Measurements from ENCODE around the gene XRCC6. TPM values are rescaled to one million over a fixed set of nuclear protein-coding genes. Genes with fewer than 3 reads are reported as not detected.

XRCC6 gene
- total and polyA plus RNA-seq, 2 experiments from 2014 or later = 250 to 423 TPM

GRCh38 chr22:41700108-41700364, 78.9 kb downstream of the XRCC6 start:
- Histone ChIP-seq H3K4me3 (no peak overlapping the region), H3K27ac (no peak overlapping the region), H3K4me1 (ENCODE audit: low read depth) (peaks cover 5% of the 10 kb centered on the region), H3K36me3 (no peaks in the 10 kb centered on the region), H3K27me3 (no peaks in the 10 kb centered on the region), H3K9me3 (ENCODE audit: low read depth) (no peaks in the 10 kb centered on the region)
- no peak for DNase-seq (ENCODE audit: low read depth in 1 of 2, low spot score in 1 of 2)
- TF ChIP-seq CTCF (IDR thresholded peaks at IDR 0.05; ENCODE audit: low read depth, low read length) = no peak

- H3K27ac ChIP-seq = no peak overlapping the region
- H3K9me3 ChIP-seq (ENCODE audit: low read depth) = no peaks in the 10 kb centered on the region
- H3K4me1 ChIP-seq (ENCODE audit: low read depth) = peaks cover 2% of the 10 kb centered on the region
- H3K4me3 ChIP-seq = no peak overlapping the region
- TF ChIP-seq CTCF (IDR thresholded peaks at IDR 0.05; ENCODE audit: low read depth, low read length) = no peak
- no peaks in the 10 kb centered on the region for H3K27me3 ChIP-seq
- no peak for DNase-seq (ENCODE audit: low read depth in 1 of 2, low spot score in 1 of 2)
- no peaks in the 10 kb centered on the region for H3K36me3 ChIP-seq
Observed at GRCh38 chr22:41702763-41703162, 81.7 kb downstream of the XRCC6 start.

GRCh38 chr22:41709341-41709740, 88.2 kb downstream of the XRCC6 start:
- Histone ChIP-seq H3K4me3 (no peak overlapping the region), H3K4me1 (ENCODE audit: low read depth) (peaks cover 13% of the 10 kb centered on the region), H3K27ac (no peak overlapping the region), H3K9me3 (ENCODE audit: low read depth) (no peaks in the 10 kb centered on the region), H3K27me3 (peaks cover 9% of the 10 kb centered on the region), H3K36me3 (no peaks in the 10 kb centered on the region)
- no peak for DNase-seq (ENCODE audit: low read depth in 1 of 2, low spot score in 1 of 2)
- TF ChIP-seq CTCF (IDR thresholded peaks at IDR 0.05; ENCODE audit: low read depth, low read length) = no peak

- Histone ChIP-seq H3K27ac (no peak overlapping the region), H3K4me3 (no peak overlapping the region), H3K36me3 (no peaks in the 10 kb centered on the region), H3K4me1 (ENCODE audit: low read depth) (peaks cover 13% of the 10 kb centered on the region), H3K27me3 (peaks cover 7% of the 10 kb centered on the region), H3K9me3 (ENCODE audit: low read depth) (no peaks in the 10 kb centered on the region)
- DNase-seq (ENCODE audit: low read depth in 1 of 2, low spot score in 1 of 2) = no peak
- no peak for TF ChIP-seq CTCF (IDR thresholded peaks at IDR 0.05; ENCODE audit: low read depth, low read length)
Observed at GRCh38 chr22:41713004-41713403, 91.9 kb downstream of the XRCC6 start.

Other genes starting within 250 kb of the XRCC6 start
- gene TEF, start 239.4 kb upstream of the XRCC6 start, total RNA-seq = 8.5 and 21.1 TPM in 2 replicates
- 4.0 and 20.4 TPM in 2 replicates for gene TEF, start 239.4 kb upstream of the XRCC6 start, polyA plus RNA-seq
- 32.0 and 42.4 TPM in 2 replicates for gene TOB2, start 174.5 kb upstream of the XRCC6 start, total RNA-seq
- 35.5 and 52.9 TPM in 2 replicates for gene TOB2, start 174.5 kb upstream of the XRCC6 start, polyA plus RNA-seq
- 32.2 and 42.2 TPM in 2 replicates for gene PHF5A, start 152.6 kb upstream of the XRCC6 start, total RNA-seq
- 25.9 and 26.9 TPM in 2 replicates for gene PHF5A, start 152.6 kb upstream of the XRCC6 start, polyA plus RNA-seq
- gene ACO2, start 152.2 kb upstream of the XRCC6 start, total RNA-seq = 183 and 223 TPM in 2 replicates
- 247 and 328 TPM in 2 replicates for gene ACO2, start 152.2 kb upstream of the XRCC6 start, polyA plus RNA-seq
- 11.4 and 12.5 TPM in 2 replicates for gene POLR3H, start 76.8 kb upstream of the XRCC6 start, total RNA-seq
- gene POLR3H, start 76.8 kb upstream of the XRCC6 start, polyA plus RNA-seq = 24.7 and 30.9 TPM in 2 replicates
- gene CSDC2, start 60.3 kb upstream of the XRCC6 start, total RNA-seq = 4.2 and 4.3 TPM in 2 replicates
- gene CSDC2, start 60.3 kb upstream of the XRCC6 start, polyA plus RNA-seq = 5.0 and 5.1 TPM in 2 replicates
- gene PMM1, start 31.5 kb upstream of the XRCC6 start, total RNA-seq = 22.5 and 34.0 TPM in 2 replicates
- 53.7 and 63.6 TPM in 2 replicates for gene PMM1, start 31.5 kb upstream of the XRCC6 start, polyA plus RNA-seq
- 34.2 and 43.2 TPM in 2 replicates for gene DESI1, start 252 bp upstream of the XRCC6 start, total RNA-seq
- gene DESI1, start 252 bp upstream of the XRCC6 start, polyA plus RNA-seq = 27.3 and 27.6 TPM in 2 replicates
- 112 and 149 TPM in 2 replicates for gene SNU13, start 67.6 kb downstream of the XRCC6 start, total RNA-seq
- 246 and 273 TPM in 2 replicates for gene SNU13, start 67.6 kb downstream of the XRCC6 start, polyA plus RNA-seq
- 1.1 and 17.8 TPM in 2 replicates for gene MEI1, start 78.2 kb downstream of the XRCC6 start, total RNA-seq
- gene MEI1, start 78.2 kb downstream of the XRCC6 start, polyA plus RNA-seq = 3.3 and 5.6 TPM in 2 replicates
- 14.8 and 19.3 TPM in 2 replicates for gene CCDC134, start 179.4 kb downstream of the XRCC6 start, total RNA-seq
- gene CCDC134, start 179.4 kb downstream of the XRCC6 start, polyA plus RNA-seq = 10.3 and 11.5 TPM in 2 replicates
- gene SREBF2, start 211.8 kb downstream of the XRCC6 start, total RNA-seq = 259 and 273 TPM in 2 replicates
- 225 and 238 TPM in 2 replicates for gene SREBF2, start 211.8 kb downstream of the XRCC6 start, polyA plus RNA-seq